ENCODE data around the gene CFAP45.

Gene CFAP45

DNA sequence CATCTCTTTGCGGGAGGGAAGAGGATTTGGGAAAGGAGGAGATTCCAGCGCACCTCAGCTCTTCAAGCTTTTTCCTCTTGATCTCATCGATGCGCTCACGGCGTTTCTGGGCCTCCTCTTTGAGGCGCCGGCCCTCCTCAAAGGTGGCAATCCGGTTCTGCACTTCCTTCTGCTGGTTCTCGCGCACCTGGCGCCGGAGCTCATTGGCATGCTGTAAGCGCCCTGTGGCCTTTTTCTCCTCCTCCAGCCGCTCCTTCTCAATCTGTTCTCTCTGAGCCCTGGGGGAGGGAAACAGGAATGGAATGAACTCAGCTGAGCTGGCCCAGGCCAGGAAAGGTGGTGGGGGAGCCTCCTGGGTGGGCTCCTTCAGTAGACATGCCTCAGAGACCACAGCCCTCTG, 27.1 kb downstream of the CFAP45 start:
- no peaks in the 10 kb centered on the region for H3K27me3 ChIP-seq (ENCODE audit: control insufficient read depth in 1 of 2, insufficient read depth in 1 of 2, low read length in 2 of 2)
- no peak overlapping the region for H3K18ac ChIP-seq (ENCODE audit: low read depth in 1 of 2, low read length in 2 of 2)
- no peak overlapping the region for H3K4me2 ChIP-seq (ENCODE audit: low read length, poor library complexity, severe bottlenecking)
- H3K4ac ChIP-seq (ENCODE audit: low read depth in 1 of 2, low read length in 2 of 2), result no peak overlapping the region
- no peak overlapping the region for H3K14ac ChIP-seq (ENCODE audit: low read length in 2 of 2)
- H3K79me1 ChIP-seq (replicated peaks; ENCODE audit: low read length, poor library complexity, severe bottlenecking), result no peaks in the 10 kb centered on the region
- no peak overlapping the region for H4K8ac ChIP-seq (ENCODE audit: low read length)
- no peak overlapping the region for H3K9ac ChIP-seq (ENCODE audit: low read length)
- 72% methylated on average over 13 of the region's 15 CpGs for WGBS
- no peak overlapping the region for H3K4me3 ChIP-seq (ENCODE audit: insufficient read depth in 1 of 2, low read depth in 1 of 2, low read length in 2 of 2)
- no peaks in the 10 kb centered on the region for H3K9me3 ChIP-seq (ENCODE audit: control insufficient read depth, low read length)
- H4K91ac ChIP-seq (ENCODE audit: low read length), result no peak overlapping the region
- no peak overlapping the region for H2AFZ ChIP-seq (ENCODE audit: low read depth, low read length)
- H3K27ac ChIP-seq (ENCODE audit: low read length, poor library complexity, severe bottlenecking), result no peak overlapping the region
- H3K23ac ChIP-seq (ENCODE audit: low read length in 2 of 2), result no peak overlapping the region
- no peak overlapping the region for H2AK5ac ChIP-seq (ENCODE audit: low read length, severe bottlenecking)
- DNase-seq, result no peak
- H2BK15ac ChIP-seq (ENCODE audit: low read depth, poor library complexity, severe bottlenecking), result no peak overlapping the region
- H3K4me1 ChIP-seq (ENCODE audit: control insufficient read depth, insufficient read depth, low read depth, low read length), result peaks cover 16% of the 10 kb centered on the region
- H2BK12ac ChIP-seq (ENCODE audit: low read length in 2 of 2), result no peak overlapping the region
- H2BK120ac ChIP-seq (ENCODE audit: low read depth, low read length), result no peak overlapping the region
- peaks cover 0 to 6% of the 10 kb centered on the region in 2 experiments for H3K36me3 ChIP-seq (ENCODE audit: control insufficient read depth in 1 of 2, insufficient read depth in 2 of 2, low read depth in 1 of 2, low read length in 2 of 2)
- H2BK5ac ChIP-seq (ENCODE audit: low read depth, low read length, poor library complexity, severe bottlenecking), result no peak overlapping the region

DNA sequence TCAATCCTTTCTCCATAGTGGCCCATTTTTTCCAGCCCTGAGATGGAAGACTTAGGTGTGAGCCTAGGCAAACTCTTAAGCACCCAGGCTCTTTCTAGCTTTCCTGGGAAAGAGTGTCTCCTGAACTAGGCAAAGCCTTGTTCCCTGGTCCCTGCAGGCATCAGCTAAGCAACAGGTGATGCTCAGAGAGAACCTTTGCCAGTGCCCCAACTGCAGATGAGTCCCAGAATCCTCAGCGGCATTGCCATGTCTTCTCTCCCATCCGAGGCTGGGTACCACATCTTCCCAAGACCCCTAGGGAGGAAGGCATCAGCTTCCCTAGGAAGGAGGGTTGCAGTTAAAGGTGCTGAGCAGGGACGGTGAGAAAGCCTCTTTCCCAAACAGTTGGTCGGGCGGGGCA, 29.3 kb downstream of the CFAP45 start:
- Histone ChIP-seq H3K18ac (ENCODE audit: low read depth in 1 of 2, low read length in 2 of 2) (no peak overlapping the region), H2BK12ac (ENCODE audit: low read length in 2 of 2) (no peak overlapping the region), H4K8ac (ENCODE audit: low read length) (no peak overlapping the region), H3K79me1 (replicated peaks; ENCODE audit: low read length, poor library complexity, severe bottlenecking) (no peaks in the 10 kb centered on the region), H3K4ac (ENCODE audit: low read depth in 1 of 2, low read length in 2 of 2) (no peak overlapping the region), H3K36me3 (ENCODE audit: control insufficient read depth in 1 of 2, insufficient read depth in 2 of 2, low read depth in 1 of 2, low read length in 2 of 2) (peaks cover 0 to 9% of the 10 kb centered on the region in 2 experiments), H3K4me3 (ENCODE audit: insufficient read depth in 1 of 2, low read depth in 1 of 2, low read length in 2 of 2) (no peak overlapping the region), H2BK120ac (ENCODE audit: low read depth, low read length) (no peak overlapping the region), H4K91ac (ENCODE audit: low read length) (no peak overlapping the region), H2BK5ac (ENCODE audit: low read depth, low read length, poor library complexity, severe bottlenecking) (no peak overlapping the region), H3K9ac (ENCODE audit: low read length) (no peak overlapping the region), H2AFZ (ENCODE audit: low read depth, low read length) (no peak overlapping the region), H3K27me3 (ENCODE audit: control insufficient read depth in 1 of 2, insufficient read depth in 1 of 2, low read length in 2 of 2) (no peaks in the 10 kb centered on the region), H2BK15ac (ENCODE audit: low read depth, poor library complexity, severe bottlenecking) (no peak overlapping the region), H2AK5ac (ENCODE audit: low read length, severe bottlenecking) (peak overlapping the region; percentile 3), H3K4me2 (ENCODE audit: low read length, poor library complexity, severe bottlenecking) (no peak overlapping the region), H3K9me3 (ENCODE audit: control insufficient read depth, low read length) (no peaks in the 10 kb centered on the region), H3K23ac (ENCODE audit: low read length in 2 of 2) (no peak overlapping the region), H3K14ac (ENCODE audit: low read length in 2 of 2) (no peak overlapping the region), H3K27ac (ENCODE audit: low read length, poor library complexity, severe bottlenecking) (no peak overlapping the region), H3K4me1 (ENCODE audit: control insufficient read depth, insufficient read depth, low read depth, low read length) (peaks cover 26% of the 10 kb centered on the region)
- DNase-seq, result no peak
- 94% methylated on average over 5 of the region's 5 CpGs for WGBS

GRCh38 chr1:159869607-159870006, 30.4 kb downstream of the CFAP45 start:
- peak overlapping the region; percentile 5 for H3K9ac ChIP-seq (ENCODE audit: low read length)
- no peak for DNase-seq
- H3K4me2 ChIP-seq (ENCODE audit: low read length, poor library complexity, severe bottlenecking), result no peak overlapping the region
- H3K27me3 ChIP-seq (ENCODE audit: control insufficient read depth in 1 of 2, insufficient read depth in 1 of 2, low read length in 2 of 2), result no peaks in the 10 kb centered on the region
- no peak overlapping the region for H4K91ac ChIP-seq (ENCODE audit: low read length)
- H3K4me3 ChIP-seq (ENCODE audit: insufficient read depth in 1 of 2, low read depth in 1 of 2, low read length in 2 of 2), result no peak overlapping the region
- no peak overlapping the region for H3K4ac ChIP-seq (ENCODE audit: low read depth in 1 of 2, low read length in 2 of 2)
- H3K23ac ChIP-seq (ENCODE audit: low read length in 2 of 2), result no peak overlapping the region
- H2BK5ac ChIP-seq (ENCODE audit: low read depth, low read length, poor library complexity, severe bottlenecking), result no peak overlapping the region
- no peak overlapping the region for H3K18ac ChIP-seq (ENCODE audit: low read depth in 1 of 2, low read length in 2 of 2)
- no peak overlapping the region for H2AFZ ChIP-seq (ENCODE audit: low read depth, low read length)
- H3K36me3 ChIP-seq (ENCODE audit: control insufficient read depth in 1 of 2, insufficient read depth in 2 of 2, low read depth in 1 of 2, low read length in 2 of 2), result peaks cover 0 to 9% of the 10 kb centered on the region in 2 experiments
- no peak overlapping the region for H2BK12ac ChIP-seq (ENCODE audit: low read length in 2 of 2)
- peak overlapping the region; percentile 39 for H3K27ac ChIP-seq (ENCODE audit: low read length, poor library complexity, severe bottlenecking)
- no peak overlapping the region for H3K14ac ChIP-seq (ENCODE audit: low read length in 2 of 2)
- no peak overlapping the region for H2BK15ac ChIP-seq (ENCODE audit: low read depth, poor library complexity, severe bottlenecking)
- no peaks in the 10 kb centered on the region for H3K9me3 ChIP-seq (ENCODE audit: control insufficient read depth, low read length)
- peaks cover 26% of the 10 kb centered on the region for H3K4me1 ChIP-seq (ENCODE audit: control insufficient read depth, insufficient read depth, low read depth, low read length)
- no CpG with 5 or more reads among the region's 1 CpG for WGBS
- peak overlapping the region; percentile 15 for H2AK5ac ChIP-seq (ENCODE audit: low read length, severe bottlenecking)
- no peak overlapping the region for H4K8ac ChIP-seq (ENCODE audit: low read length)
- H3K79me1 ChIP-seq (replicated peaks; ENCODE audit: low read length, poor library complexity, severe bottlenecking), result no peaks in the 10 kb centered on the region
- H2BK120ac ChIP-seq (ENCODE audit: low read depth, low read length), result no peak overlapping the region

DNA sequence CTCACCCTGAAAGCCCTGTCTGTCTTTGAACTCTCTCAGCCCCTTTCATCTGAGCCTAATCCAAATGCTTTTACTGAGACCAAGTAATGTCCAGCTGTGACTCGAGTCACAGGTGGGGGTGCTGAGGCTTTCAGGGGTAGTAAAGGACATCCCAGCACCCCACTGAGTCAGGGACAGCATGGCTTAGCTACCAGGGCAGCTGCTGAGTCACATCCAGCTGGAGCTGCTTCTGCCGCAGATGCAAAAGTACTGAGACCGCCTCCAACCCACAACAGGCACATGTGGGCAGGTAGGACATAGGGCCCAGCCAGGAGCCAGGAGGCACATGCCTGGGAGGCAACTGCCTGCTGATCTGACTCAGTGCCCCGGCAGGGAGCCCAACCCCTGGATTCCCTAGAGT, 30.8 kb downstream of the CFAP45 start:
- Histone ChIP-seq H2BK120ac (ENCODE audit: low read depth, low read length) (no peak overlapping the region), H3K23ac (ENCODE audit: low read length in 2 of 2) (no peak overlapping the region), H3K18ac (ENCODE audit: low read depth in 1 of 2, low read length in 2 of 2) (peak overlapping the region; percentile 3 to 37), H3K4me2 (ENCODE audit: low read length, poor library complexity, severe bottlenecking) (no peak overlapping the region), H3K27me3 (ENCODE audit: control insufficient read depth in 1 of 2, insufficient read depth in 1 of 2, low read length in 2 of 2) (no peaks in the 10 kb centered on the region), H3K14ac (ENCODE audit: low read length in 2 of 2) (peak overlapping the region in 1 of 2 experiments; percentile 49), H3K4me3 (ENCODE audit: insufficient read depth in 1 of 2, low read depth in 1 of 2, low read length in 2 of 2) (no peak overlapping the region), H2AK5ac (ENCODE audit: low read length, severe bottlenecking) (no peak overlapping the region), H3K36me3 (ENCODE audit: control insufficient read depth in 1 of 2, insufficient read depth in 2 of 2, low read depth in 1 of 2, low read length in 2 of 2) (peaks cover 0 to 9% of the 10 kb centered on the region in 2 experiments), H4K8ac (ENCODE audit: low read length) (no peak overlapping the region), H2BK12ac (ENCODE audit: low read length in 2 of 2) (peak overlapping the region in 1 of 2 experiments; percentile 59), H2BK15ac (ENCODE audit: low read depth, poor library complexity, severe bottlenecking) (no peak overlapping the region), H3K27ac (ENCODE audit: low read length, poor library complexity, severe bottlenecking) (peak overlapping the region; percentile 46), H3K9ac (ENCODE audit: low read length) (peak overlapping the region; percentile 5), H3K9me3 (ENCODE audit: control insufficient read depth, low read length) (no peaks in the 10 kb centered on the region), H3K4ac (ENCODE audit: low read depth in 1 of 2, low read length in 2 of 2) (no peak overlapping the region), H3K79me1 (replicated peaks; ENCODE audit: low read length, poor library complexity, severe bottlenecking) (no peaks in the 10 kb centered on the region), H2AFZ (ENCODE audit: low read depth, low read length) (no peak overlapping the region), H3K4me1 (ENCODE audit: control insufficient read depth, insufficient read depth, low read depth, low read length) (peaks cover 26% of the 10 kb centered on the region), H4K91ac (ENCODE audit: low read length) (no peak overlapping the region), H2BK5ac (ENCODE audit: low read depth, low read length, poor library complexity, severe bottlenecking) (no peak overlapping the region)
- 37% methylated on average over 3 of the region's 4 CpGs for WGBS
- DNase-seq, result peak; percentile 68

Data from mesenchymal stem cell (in vitro differentiated cells and primary cell).